ENCODE data around the gene TFR2.

DNA sequence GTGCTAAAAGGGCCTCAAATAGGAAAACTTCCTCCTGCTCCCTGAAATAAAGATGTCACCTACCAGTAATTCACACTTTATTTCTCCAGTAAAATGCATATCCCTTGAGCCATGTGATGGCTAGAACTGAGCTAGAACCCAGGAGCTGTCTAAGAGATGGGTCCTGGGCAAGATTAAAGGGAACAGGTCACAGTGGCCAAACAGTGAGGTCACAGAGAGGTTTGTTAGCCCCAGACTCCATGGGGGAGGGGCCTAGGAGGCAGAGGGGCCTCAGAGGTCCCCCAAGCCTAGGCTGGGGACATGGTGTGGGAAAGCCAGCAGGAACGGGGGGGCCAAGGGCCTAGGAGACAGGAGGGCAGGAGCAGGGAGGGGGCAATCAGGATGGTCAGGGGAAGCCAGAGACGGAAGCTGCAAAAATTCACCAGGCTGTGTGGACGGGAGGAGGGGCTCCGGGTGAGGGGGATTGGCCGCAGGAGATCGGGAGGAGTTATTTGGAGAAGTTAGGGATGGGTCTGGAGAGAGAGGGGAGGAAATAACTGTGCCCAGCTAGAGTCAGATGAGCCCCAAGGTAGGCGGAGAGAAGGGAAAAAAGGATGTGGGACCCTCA, 51.9 kb downstream of the TFR2 start:
- TF ChIP-seq EZH2 (IDR thresholded peaks at IDR 0.05; ENCODE audit: low read length, unreplicated experiment) = no peak
- TF ChIP-seq CTCF (conservative IDR thresholded peaks at IDR 0.05; ENCODE audit: low read depth, low read length) = no peak
